Esophagus squamous epithelium (tissue), 4 donors: Measurements from ENCODE around the gene HOXA4.

Source experiments
- CTCF ChIP-seq, 6 experiments: fragments of 450-650 bp in 4 of 6; fragments of 200-600 bp in 2 of 6; sonication (generic) in 2 of 6; IDR thresholded peaks; one replicate each; pipeline ENCODE4 v1.5.1; 2016 to 2019; ENCODE audit warnings: antibody characterized with exemption in 6 of 6, mild to moderate bottlenecking in 4 of 6, moderate library complexity in 4 of 6
- POLR2A ChIP-seq, 4 donors: fragments of 450-650 bp; IDR thresholded peaks; one replicate each; pipeline ENCODE4 v1.6.1; 2017; ENCODE audit warnings: antibody characterized with exemption in 4 of 4, mild to moderate bottlenecking in 4 of 4, moderate library complexity in 3 of 4

GRCh38 chr7:27174874-27175625 lies 44.5 kb upstream of the HOXA4 start:
- TF ChIP-seq POLR2A (IDR thresholded peaks at IDR 0.05) (no peak), CTCF (IDR thresholded peaks at IDR 0.05) (no peak)
